Gastrocnemius medialis (tissue), 4 donors: ENCODE results near the gene KLK4.

ENCODE experiments used
- CTCF ChIP-seq, 5 experiments: fragments of 450-650 bp in 3 of 5; fragments of 200-600 bp in 2 of 5; sonication (generic) in 2 of 5; IDR thresholded peaks in 4 of 5; conservative IDR thresholded peaks in 1 of 5; 1 replicate in 4 of 5; 2 replicates in 1 of 5; pipeline ENCODE4 v1.5.1; 2016 to 2019; ENCODE audit warnings: antibody characterized with exemption in 5 of 5, mild to moderate bottlenecking in 3 of 5, moderate library complexity in 3 of 5
- POLR2A ChIP-seq, 2 donors: fragments of 450-650 bp; IDR thresholded peaks; one replicate each; pipeline ENCODE4 v1.6.1; 2017; ENCODE audit warnings: antibody characterized with exemption in 2 of 2, mild to moderate bottlenecking in 2 of 2, moderate library complexity in 2 of 2

DNA sequence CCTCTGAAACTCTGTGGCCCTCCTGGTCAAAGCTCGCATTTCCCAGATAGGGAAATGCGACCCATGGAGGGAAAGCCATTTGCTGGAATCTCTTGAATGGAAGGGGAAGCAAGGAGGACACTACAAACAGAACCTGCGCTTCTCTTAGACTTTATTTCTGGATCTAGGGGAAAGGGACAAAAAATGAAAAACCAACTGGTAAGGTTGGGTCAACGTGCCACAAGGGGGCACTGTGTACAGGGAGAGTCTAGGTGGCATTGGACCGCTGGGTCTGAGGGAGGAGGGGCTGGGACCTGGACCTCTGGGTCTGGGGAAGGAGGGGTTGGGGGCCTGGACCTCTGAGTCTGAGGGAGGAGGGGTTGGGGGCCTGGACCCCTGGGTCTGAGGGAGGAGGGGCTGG is 5.0 kb downstream of the KLK4 start:
- TF ChIP-seq POLR2A (IDR thresholded peaks at IDR 0.05) (no peak), CTCF (IDR thresholded peaks at IDR 0.05 in 4 of 5, conservative IDR thresholded peaks at IDR 0.05 in 1 of 5) (no peak)
